ENCODE measurements around the gene ARHGEF40.

ARHGEF40 gene

DNA sequence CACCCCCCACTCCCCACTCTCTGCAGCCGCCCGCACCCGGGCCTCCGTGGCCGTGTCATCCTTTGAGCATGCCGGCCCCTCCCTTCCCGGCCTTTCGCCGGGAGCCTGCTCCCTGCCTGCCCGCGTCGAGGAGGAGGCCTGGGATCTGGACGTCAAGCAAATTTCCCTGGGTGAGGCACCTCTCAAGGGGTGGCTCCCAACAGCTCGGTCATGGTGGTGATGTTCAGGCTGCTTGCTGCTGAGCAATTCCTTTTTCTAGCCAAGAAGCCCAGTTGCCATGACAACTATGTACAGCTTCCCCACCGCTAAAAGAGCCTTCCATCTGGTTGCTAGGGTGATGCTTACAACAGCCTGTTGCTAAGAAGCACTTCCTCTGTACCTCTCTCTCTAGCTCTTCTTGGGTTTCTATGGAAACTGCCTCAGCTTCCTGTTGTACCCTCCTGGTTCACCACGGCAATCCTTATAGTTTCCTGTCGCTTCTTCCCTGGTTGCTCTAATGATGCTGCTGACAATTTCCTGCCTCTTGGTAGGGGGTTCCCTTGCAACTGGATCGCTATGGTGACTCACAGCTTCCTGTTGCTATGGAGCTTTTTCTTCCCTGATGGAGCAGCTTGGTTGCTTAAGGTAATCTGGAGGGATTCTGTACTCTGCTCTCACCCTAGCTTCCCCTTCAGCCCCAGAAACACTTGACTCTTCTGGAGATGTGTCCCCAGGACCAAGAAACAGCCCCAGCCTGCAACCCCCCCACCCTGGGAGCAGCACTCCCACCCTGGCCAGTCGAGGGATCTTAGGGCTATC, 17.4 kb downstream of the ARHGEF40 start:
- no peak for TF ChIP-seq ZFX (IDR thresholded peaks at IDR 0.05)
- TF ChIP-seq, protein P1, sequence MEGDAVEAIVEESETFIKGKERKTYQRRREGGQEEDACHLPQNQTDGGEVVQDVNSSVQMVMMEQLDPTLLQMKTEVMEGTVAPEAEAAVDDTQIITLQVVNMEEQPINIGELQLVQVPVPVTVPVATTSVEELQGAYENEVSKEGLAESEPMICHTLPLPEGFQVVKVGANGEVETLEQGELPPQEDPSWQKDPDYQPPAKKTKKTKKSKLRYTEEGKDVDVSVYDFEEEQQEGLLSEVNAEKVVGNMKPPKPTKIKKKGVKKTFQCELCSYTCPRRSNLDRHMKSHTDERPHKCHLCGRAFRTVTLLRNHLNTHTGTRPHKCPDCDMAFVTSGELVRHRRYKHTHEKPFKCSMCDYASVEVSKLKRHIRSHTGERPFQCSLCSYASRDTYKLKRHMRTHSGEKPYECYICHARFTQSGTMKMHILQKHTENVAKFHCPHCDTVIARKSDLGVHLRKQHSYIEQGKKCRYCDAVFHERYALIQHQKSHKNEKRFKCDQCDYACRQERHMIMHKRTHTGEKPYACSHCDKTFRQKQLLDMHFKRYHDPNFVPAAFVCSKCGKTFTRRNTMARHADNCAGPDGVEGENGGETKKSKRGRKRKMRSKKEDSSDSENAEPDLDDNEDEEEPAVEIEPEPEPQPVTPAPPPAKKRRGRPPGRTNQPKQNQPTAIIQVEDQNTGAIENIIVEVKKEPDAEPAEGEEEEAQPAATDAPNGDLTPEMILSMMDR (conservative IDR thresholded peaks at IDR 0.05) = no peak
- no peak overlapping the region for H3K27ac ChIP-seq

DNA sequence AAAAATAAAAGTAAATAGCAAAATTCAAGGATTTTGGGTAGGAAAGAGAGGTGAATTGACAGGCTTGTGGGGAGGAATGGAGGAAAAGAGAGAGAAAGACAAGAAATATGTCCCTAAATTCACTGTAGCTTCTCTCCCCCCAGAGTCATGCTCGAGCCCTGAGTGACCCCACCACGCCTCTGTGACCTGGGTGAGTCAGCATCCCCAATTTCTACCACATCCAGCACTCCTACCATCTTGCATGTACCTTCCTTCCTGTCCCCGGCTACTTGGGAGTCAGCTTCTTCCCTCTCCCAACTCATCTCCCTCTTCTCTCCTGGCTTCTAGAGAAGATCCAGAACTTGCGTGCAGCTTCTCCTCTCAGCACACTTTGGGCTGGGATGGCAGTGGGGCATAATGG, 18.6 kb downstream of the ARHGEF40 start:
- no peak overlapping the region for H3K27ac ChIP-seq
- TF ChIP-seq, protein P1 (conservative IDR thresholded peaks at IDR 0.05) = no peak
- TF ChIP-seq ZFX (IDR thresholded peaks at IDR 0.05) = no peak

DNA sequence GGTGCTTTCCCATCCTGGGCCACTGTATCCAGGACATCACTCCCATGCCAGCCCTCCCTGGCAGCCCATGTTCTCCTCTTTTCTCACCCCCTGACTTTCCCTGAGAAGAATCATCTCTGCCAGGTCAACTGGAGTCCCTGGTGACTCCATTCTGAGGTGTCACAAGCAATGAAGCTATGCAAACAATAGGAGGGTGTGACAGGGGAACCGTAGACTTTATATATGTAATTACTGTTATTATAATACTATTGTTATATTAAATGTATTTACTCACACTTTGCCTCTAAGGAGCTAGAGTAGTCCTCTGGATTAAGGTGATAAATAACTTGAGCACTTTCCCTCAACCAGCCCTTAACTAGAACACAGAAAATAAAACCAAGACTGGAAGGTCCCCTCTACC, 19.2 kb downstream of the ARHGEF40 start:
- H3K27ac ChIP-seq = no peak overlapping the region
- TF ChIP-seq, protein P1 (conservative IDR thresholded peaks at IDR 0.05) = no peak
- TF ChIP-seq ZFX (IDR thresholded peaks at IDR 0.05) = no peak

DNA sequence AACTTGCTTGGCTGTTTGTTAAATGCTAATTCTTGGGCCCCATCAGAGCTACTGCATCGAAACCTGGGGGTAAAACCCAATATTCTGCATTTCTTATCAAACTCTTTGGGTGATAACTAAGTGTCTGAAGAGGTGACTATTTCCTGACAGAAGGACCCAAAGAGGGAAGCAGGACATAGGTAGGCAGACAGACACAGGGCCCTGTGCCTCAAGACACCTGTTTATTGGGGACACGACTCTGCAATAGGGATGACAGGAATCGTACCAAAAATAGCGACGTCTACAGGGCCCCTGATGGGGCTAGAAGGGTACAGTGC, 19.7 kb downstream of the ARHGEF40 start:
- no peak overlapping the region for H3K27ac ChIP-seq
- TF ChIP-seq ZFX (IDR thresholded peaks at IDR 0.05) = no peak
- TF ChIP-seq, protein P1 (conservative IDR thresholded peaks at IDR 0.05) = no peak

DNA sequence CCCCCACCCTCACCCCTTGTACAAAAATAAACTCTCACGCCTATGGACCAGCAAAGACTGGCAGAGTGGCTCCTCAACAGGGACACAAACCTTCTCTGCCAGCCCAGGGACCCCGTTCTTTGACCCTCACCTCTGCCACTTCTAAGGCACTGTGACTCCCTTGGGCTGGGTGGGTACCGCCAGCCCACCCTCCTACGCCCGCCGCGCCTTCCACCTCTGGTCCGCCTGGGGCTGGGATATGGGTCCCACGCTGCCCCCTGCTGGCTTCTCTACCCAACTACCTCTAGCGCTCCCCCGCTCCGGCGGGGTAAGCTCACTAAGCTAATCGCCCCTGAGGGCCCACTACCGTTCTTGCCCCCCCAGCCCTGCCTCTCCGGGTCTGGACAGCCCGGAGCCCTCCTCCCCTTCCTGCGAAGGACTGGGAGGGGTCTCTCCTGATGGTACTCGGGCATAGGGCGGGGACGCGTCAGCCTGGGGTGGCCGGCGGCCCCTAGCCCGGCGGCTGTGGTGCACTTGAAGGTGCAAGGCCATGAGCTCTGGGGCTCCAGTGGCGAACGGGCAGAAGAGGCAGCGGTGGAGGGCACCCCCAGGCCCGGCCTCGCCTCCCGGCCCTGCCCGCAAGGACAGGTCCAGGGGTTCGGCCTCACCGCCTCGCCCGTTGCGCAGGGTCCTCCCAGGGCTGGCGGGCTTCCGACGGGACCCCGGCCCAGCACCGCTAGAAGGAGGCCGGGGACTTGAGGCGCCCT, 20.3 kb downstream of the ARHGEF40 start:
- no peak overlapping the region for H3K27ac ChIP-seq
- no peak for TF ChIP-seq ZFX (IDR thresholded peaks at IDR 0.05)
- TF ChIP-seq, protein P1 (conservative IDR thresholded peaks at IDR 0.05) = peak; percentile 56

DNA sequence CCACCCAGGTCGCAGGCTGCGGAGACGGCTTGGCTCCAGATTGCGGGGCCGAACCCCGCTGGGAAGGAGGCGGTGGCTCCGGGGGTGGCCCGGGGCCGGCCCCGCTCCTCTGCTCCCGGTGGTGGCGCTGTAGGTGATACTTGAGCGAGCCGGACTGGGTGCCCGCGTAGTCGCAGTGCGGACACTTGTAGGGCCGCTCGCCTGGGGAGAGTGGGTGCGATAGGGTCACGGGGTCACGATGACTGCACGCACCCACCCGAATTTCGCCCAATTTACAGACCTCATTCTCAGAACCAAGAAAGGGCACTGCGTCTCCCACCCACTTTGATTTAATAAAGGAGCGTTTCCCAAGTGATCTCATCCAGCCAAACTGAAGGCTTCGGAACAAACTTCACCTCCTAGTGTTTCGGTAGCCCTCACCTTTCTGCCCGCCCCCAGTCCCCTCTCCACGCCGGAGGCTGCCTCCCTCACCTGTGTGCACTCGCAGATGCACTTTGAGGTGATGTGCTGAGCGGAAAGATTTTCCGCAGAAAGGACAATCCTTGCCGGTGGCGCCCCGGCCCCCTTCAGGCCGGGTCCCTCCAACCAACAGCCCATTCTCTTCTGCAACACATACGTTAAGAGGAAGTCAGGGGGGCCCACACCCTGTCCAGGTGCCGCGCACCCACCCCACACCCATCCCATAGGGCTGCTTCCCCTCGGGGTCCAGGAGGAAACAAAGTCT, 21.0 kb downstream of the ARHGEF40 start:
- TF ChIP-seq, protein P1 (conservative IDR thresholded peaks at IDR 0.05) = no peak
- TF ChIP-seq ZFX (IDR thresholded peaks at IDR 0.05) = no peak
- no peak overlapping the region for H3K27ac ChIP-seq

DNA sequence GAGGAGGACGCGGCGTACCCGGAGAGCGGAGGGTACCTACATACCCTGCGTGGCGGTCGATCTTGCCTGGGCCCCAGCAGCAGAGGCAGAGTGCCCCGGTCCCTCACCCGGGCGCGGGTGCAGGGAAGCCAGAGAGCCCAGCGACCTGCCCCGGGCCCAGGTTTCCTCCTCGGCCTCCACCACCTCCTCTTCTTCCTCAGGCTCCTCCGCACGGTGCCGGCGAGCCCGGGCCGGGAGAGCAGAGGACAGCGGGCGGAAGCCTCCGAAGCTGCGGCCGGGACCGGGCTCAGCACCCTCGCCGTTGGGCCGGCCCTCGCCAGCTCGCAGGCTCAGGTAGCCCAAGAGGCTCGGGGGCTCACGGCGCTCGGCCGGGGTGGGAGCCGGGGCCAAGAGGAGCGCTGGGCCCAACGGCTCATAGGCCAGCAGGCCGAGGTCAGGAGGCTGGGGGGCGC, 21.7 kb downstream of the ARHGEF40 start:
- H3K27ac ChIP-seq = no peak overlapping the region
- no peak for TF ChIP-seq ZFX (IDR thresholded peaks at IDR 0.05)
- TF ChIP-seq, protein P1 (conservative IDR thresholded peaks at IDR 0.05) = no peak
